Activated CD4-positive, alpha-beta T cell treated with anti-CD3 and anti-CD28 coated beads, Interleukin-2, amount 50 U/mL, for 16 hours (primary cell): ENCODE data around the gene LTBP3.
A peak's percentile ranks its signal among the peaks of the same experiment; 100 is the strongest.
"Not testable (repeated sequence)": the region's sequence is repeated elsewhere in the genome, so short reads cannot be mapped to it uniquely, and the experiment has no call there.

Source experiments
- DNase-seq: peaks from one replicate; pipeline ENCODE4 v3.0.0-alpha.2; 2020

LTBP3 gene

DNA sequence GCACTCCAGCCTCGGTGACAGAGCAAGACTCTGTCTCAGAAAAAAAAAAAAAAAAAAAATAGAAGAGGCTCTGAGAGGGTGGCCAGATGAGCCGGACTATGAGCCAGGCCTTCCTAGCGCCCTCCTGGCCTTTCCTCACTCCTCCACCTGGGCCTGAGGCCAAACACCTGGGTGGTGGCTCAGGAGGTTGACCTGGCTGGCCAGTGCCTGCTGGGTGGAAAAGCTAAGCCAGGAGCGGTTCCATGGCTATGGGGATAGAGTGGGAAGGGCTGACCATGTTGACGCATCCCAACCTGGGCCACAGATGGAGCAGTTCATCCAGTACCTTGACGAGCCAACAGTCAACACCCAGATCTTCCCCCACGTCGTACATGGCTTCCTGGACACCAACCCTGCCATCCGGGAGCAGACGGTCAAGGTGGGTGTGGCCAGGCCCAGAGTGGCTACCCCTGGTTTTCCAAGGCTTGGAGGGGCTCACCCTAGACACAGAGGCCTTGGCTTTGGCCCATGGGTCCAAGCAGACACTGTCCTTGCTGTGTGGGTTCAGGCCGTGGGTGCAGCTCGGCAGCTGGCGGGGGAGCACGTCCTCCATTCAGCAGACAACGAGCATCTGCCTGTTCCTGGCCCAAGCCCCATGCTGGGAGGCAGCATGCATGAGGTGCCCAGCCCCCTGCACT lies 25.6 kb downstream of the LTBP3 start:
- no peak for DNase-seq

DNA sequence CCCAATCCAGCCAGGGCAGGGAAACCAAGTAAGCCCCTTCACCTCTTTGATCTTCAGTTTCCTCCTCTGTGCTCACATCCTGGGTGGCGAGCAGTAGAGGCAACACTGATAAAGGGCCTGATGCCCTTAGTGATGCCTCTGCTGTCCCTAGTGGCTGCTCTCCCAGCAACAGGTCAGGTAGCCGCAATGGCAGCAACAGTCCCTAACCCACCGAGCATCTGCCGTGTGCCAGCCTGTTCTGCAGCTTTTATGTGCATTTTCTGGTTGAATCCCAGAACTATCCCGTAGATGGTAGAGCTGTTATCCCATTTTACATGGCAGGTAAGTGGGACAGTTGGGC lies 28.0 kb downstream of the LTBP3 start:
- peak; percentile 33 for DNase-seq

DNA sequence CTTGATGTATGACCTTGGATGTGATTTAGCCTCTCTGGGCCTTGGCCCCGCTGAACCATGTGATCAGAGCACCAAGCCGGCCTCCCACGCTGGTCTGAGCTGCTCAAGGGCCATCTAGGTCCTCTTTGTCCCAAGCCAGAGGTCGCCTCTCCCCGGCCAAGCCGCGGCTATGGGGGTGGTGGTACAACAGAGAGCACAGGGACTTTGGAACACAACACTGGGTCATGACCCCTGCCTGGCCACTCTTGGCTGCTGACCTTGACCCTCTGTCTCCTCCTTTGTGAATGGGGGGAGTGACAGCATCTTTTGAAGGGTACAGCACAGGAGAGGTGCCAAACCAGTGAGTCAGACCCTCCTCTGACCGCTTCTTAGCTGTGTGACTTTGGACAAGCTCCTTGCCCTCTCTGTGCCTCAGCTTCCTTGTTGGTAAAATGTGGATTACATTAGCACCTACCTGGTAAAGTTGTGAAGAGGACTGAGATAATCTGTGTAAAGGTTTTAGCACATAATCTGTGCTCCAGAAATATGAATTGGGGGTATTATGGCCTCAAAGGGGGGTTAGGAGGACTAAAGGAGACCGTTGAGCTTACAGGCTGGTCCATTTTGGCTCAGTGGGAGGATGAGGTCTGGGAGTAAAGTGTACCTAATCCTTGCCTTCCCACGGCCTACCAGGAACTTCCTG lies 28.5 kb downstream of the LTBP3 start:
- DNase-seq, result no peak

DNA sequence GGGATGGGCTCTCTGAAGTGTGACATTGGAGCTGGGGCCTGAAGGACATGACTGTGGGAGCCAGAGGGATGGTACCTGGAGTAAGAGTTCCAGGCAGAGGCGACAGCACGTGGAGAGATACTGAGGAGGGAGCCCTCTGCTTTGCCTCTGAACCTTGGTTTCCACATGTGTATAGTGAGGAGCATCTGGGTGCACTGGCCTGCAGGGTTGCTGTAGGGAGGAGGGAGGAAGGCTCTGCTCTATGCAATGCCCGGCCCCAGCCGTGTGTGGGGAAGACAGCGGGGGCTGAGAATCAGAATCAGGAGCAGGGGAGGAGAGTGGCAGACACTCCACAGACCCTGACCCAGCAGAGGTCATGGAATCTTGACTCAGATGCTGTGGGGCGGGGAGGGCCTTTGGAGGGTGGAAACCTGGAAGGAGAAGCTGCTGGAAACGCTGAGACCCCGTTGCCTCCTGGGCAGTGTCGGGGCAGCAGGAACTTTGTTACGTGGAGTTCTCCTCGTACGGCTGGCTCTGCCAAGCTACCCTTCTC lies 29.3 kb downstream of the LTBP3 start:
- no peak for DNase-seq

DNA sequence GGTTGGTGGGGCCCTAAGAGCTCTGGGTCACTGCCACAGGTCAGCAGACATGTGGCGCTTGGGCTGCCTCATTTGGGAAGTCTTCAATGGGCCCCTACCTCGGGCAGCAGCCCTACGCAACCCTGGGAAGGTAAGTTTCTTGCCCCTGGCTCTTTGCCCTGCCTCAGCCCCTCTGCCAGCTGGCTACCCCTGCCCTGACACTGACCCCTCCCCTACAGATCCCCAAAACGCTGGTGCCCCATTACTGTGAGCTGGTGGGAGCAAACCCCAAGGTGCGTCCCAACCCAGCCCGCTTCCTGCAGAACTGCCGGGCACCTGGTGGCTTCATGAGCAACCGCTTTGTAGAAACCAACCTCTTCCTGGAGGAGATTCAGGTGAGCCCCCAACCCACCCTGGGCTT lies 31.4 kb downstream of the LTBP3 start:
- DNase-seq, result no peak

DNA sequence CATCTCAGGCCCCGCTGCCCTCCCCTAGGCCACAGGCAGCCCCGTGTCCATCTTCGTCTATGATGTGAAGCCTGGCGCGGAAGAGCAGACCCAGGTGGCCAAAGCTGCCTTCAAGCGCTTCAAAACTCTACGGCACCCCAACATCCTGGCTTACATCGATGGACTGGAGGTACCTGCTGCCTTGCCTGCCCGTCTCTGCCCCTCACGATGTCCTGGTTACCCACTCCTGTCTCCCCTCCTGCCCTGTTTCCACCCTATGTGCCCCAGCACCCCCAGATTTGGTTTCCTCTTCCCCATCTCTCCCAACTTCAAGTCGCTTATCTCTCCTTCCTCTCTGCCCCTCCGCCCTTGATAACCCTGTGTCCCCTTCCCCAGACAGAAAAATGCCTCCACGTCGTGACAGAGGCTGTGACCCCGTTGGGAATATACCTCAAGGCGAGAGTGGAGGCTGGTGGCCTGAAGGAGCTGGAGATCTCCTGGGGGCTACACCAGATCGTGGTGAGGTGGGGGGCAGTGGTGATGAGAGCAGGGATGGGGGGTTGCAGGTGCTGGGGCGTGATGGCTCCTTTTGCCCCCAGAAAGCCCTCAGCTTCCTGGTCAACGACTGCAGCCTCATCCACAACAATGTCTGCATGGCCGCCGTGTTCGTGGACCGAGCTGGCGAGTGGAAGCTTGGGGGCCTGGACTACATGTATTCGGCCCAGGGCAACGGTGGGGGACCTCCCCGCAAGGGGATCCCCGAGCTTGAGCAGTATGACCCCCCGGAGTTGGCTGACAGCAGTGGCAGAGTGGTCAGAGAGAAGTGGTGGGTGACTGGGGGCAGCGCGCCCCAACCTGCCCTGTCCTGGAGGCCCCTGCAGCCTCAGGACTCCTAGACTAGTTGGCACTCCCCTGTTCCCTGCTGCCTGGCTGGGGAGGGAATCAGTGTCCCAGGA lies 32.3 kb downstream of the LTBP3 start:
- no peak for DNase-seq

DNA sequence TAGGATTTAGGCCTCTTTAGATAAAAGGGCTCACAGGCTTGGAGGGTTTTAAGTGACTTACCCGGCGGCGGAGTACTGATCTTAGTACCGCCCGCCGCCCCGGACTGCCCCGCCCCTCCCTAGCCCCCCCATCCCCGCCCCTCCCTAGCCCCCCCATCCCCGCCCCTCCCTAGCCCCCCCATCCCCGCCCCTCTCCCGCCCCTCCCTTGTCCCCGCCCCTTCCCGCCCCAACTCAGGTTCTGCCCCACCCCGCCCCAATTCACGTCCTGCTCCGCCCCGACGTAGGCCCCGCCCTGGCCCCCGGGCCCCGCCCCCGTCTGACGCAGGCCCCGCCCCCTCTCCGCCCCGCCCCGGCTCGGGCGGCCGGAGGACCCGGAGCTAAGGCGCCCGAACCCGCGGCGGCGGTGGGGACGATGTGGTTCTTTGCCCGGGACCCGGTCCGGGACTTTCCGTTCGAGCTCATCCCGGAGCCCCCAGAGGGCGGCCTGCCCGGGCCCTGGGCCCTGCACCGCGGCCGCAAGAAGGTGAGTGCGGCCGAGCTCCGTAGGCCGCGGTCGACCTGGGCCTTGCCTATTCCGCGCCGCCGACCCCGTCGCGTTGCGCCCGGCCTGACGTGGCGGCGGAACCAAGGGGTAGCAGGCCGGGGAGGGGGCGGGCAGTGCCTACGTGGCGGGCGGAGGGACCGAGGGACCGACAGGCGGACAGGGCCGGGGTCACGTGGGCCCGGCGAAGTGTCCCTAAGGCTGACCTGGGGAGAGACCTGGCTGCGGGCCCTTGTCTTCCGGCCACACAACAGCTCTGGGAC lies 33.2 kb downstream of the LTBP3 start, which contains the start of gene SCYL1:
SCYL1 (plus strand) TSS at position 343 of the 805 bp plus-strand sequence; CDS start at position 414, 71 bp downstream.
- DNase-seq, result peak; percentile 81

DNA sequence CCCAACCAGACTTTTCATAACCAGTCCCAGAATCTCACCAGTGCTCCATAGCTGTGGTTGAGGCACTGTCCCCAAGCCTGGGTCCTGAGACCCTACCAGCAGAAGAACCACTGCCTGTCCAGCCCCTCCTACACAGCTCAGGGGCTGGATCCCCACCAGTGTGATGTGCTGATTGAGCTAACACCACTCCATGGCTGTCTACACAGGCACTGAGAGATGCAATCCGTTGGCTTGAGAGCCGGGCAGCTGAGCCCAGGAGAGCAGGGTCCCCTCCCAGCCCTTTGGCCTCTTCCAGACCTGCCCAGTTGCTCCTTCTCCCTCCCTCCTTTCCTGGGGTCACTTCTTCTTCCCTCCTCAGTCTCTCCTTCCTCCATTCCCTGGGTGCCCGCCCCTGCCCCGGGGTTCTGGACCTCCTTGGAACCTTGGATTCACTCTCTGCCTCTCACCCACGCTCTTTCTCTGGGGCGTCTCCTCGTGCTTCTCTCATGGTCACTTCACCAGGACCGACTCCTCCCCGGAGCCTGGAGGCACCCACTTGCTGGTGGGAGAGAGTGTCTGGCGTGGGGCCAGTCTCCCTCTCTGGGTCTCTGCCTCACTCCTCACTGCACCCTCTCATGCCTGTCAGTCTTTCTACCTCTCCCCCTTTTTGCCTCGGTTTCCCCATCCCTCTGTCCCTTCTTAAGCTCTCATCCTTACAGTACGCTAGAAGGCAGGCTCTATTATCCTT lies 34.0 kb downstream of the LTBP3 start:
- DNase-seq, result no peak

DNA sequence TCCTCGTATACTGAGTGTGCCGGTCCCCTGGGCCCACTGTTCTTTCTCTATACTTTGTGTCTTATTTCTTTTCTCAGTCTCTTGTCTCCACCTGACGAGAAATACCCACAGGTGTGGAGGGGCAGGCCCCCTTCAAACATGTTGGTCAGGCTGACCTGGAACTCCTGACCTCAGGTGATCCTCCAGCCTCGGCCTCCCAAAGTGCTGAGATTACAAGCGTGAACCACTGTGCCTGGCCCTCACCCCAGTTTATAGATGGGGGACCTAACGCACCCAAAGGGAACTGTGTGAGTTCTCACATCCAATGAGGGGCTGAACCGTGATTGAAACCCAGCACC lies 34.6 kb downstream of the LTBP3 start:
- not testable (repeated sequence) for DNase-seq

DNA sequence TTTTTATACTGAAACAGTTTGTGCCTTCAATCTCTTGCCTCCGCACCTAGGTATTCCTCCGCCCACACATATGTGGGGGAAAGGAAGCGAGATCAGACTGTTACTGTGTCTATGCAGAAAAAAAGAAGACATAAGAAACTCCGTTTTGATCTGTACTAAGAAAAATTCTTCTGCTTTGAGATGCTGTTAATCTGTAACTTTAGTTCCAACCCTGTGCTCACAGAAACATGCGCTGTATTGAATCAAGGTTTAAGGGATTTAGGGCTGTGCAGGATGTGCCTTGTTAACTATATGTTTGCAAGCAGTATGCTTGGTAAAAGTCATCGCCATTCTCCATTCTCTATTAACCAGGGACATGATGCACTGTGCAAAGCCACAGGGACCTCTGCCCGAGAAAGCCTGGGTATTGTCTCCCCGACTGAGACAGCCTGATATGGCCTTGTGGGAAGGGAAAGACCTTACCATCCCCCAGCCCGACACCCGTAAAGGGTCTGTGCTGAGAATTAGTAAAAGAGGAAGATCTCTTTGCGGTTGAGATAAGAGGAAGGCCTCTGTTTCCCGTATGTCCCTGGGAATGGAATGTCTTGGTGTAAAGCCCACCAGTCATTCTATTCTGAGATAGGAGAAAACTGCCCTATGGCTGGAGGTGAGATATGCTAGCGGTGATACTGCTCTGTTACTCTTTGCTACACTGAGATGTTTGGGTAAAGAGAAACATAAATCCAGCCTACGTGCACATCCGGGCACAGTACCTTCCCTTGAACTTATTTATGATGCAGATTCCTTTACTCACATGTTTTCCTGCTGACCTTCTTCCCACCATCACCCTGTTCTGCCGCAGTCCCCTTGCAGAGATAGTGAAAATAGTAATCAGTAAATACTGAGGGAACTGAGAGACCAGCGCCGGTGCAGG lies 35.2 kb downstream of the LTBP3 start:
- DNase-seq, result peak; percentile 20

DNA sequence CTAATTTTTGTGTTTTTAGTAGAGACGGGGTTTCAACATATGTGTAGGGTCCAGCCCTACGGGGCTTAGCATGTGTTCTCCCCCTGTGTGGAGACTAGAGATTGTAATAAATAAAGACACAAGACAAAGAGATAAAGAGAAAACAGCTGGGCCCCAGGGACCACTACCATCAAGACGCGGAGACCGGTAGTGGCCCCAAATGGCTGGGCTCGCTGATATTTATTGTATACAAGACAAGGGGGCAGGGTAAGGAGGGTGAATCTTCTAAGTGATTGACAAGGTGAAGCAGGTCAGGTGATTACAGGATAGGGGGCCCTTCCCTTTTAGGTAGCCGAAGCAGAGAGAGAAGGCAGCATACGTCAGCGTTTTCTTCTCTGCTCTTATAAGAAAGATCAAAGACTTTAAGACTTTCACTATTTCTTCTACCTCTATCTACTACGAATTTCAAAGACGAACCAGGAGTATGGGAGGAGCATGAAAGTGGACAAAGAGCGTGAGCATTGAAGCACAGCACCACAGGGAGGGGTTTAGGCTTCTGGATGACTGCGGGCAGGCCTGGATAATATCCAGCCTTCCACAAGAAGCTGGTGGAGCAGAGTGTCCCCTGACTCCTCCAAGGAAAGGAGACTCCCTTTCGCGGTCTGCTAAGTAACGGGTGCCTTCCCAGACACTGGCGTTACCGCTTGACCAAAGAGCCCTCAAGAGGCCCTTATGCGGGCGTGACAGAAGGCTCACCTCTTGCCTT lies 36.2 kb downstream of the LTBP3 start:
- not testable (repeated sequence) for DNase-seq

DNA sequence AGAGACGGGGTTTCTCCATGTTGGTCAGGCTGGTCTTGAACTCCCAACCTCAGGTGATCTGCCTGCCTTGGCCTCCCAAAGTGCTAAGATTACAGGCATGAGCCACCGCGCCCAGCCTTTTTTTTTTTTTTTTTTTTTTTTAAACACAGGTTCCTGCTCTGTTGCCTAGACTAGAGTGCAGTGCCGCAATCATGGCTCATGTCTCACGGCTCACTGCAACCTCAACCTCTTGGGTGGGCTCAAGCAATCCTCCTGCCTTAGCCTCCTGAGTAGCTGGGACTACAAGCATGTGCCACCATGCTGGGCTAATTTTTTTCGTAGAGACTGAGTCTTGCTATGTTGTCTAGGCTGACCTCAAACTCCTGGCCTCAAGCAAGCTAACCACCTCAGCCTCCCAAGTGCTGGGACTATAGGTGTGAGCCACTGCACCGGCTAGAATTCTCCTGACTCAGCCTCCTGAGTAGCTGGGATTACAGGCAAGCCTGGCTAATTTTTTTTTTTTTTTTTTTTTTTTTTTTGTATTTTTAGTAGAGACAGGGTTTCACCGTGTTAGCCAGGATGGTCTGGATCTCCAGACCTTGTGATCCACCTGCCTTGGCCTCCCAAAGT lies 39.1 kb downstream of the LTBP3 start:
- DNase-seq, result not testable (repeated sequence)

DNA sequence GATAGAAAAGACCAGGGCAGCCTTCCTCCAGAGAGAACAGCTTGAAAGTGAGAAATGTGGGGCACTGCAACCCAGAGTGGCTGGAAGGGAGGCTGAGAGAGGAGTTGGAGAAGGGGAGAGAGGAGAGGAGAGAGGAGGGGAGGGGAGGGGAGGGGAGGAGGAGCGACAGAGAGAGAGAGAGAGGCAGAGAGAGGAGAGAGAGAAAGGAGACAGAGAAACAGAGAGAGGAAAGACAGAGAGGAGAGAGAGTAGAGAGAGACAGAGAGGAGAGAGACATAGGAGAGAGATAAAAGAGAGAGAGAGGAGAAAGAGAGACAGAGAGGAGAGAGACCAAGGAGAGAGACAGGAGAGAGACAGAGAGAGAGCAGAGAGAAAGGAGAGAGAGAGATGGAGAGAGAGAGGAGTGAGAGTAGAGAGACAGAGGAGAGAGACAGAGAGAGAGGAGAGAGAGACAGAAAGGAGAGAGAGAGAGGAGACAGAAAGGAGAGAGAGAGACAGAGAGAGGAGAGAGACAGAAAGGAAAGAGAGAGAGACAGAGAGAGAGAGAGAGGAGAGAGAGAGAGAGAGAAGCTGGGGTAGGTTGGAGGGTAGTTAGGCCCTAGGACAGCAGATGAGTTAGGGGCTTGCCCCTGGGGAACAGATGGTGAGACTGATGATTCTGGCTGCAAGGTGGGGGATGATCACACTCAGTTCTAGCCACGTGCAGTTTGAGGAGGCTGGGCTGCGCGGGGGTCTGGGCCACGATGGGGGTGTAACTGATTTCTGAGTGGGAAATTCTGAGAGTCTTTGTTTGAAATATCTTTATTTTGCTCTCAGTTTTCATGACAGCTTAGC lies 41.8 kb downstream of the LTBP3 start:
- no peak for DNase-seq

DNA sequence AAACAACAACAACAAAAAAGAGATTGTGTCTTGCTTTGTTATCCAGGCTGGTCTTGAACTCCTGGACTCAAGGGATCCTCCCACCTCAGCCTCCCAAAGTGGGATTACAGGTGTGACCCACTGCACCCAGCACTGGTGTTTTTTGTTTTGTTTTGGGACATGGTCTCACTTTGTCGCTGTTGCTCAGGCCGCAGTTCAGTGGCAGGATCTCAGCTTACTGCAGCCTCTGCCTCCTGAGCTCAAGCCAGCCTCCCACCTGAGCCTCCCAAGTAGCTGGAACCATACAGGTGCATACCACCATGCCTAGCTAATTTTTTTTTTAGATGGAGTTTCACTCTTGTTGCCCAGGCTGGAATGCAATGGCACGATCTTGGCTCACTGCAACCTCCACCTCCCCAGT lies 45.8 kb downstream of the LTBP3 start:
- DNase-seq, result not testable (repeated sequence)

DNA sequence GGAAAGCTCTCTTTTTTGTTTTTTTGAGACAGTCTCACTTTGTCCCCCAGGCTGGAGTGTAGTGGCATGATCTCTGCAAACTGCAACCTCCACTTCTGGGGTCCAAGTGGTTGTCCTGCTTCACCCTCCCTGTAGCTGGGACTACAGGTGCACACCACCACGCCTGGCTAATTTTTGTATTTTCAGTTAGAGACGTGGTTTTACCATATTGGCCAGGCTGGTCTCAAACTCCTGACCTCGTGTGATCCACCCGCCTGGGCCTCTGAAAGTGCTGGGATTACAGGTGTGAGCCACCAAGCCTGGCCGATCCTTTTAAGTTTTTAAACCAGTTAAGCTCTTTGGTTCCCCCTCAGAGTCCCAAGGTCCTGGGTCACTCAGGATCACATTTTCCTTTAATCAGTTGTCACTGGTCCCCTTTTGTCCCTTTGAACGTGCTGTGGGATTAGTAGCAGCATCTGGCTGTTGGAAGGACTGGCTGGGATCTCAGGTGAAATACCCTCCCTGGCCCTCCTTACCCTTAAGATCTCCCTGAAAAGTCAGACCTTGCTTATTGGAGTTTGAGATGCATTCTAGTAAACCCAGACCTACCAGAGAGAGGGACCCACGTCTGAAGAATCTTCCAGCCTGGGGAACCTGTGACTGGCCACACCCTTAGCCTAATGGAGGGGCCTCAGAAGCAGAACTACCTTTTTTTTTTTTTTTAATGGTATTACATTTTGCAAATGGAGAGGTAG lies 51.2 kb downstream of the LTBP3 start:
- DNase-seq, result peak; percentile 50

DNA sequence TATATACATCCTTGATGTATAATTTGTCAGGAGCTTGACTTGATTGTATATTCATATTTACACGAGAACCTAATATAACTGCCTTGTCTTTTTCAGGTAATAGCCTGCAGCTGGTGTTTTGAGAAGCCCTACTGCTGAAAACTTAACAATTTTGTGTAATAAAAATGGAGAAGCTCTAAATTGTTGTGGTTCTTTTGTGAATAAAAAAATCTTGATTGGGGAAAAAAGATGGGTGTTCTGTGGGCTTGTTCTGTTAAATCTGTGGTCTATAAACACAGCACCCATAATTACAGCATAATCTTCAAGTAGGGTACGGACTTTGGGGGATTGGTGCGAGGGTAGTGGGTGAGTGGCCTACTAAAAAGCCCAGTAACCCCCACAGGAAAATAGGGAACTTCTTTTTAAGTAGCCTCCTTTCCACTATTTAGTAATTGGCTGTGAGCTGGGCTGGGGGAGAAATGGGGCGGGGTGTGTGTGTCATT lies 51.8 kb downstream of the LTBP3 start:
- no peak for DNase-seq

DNA sequence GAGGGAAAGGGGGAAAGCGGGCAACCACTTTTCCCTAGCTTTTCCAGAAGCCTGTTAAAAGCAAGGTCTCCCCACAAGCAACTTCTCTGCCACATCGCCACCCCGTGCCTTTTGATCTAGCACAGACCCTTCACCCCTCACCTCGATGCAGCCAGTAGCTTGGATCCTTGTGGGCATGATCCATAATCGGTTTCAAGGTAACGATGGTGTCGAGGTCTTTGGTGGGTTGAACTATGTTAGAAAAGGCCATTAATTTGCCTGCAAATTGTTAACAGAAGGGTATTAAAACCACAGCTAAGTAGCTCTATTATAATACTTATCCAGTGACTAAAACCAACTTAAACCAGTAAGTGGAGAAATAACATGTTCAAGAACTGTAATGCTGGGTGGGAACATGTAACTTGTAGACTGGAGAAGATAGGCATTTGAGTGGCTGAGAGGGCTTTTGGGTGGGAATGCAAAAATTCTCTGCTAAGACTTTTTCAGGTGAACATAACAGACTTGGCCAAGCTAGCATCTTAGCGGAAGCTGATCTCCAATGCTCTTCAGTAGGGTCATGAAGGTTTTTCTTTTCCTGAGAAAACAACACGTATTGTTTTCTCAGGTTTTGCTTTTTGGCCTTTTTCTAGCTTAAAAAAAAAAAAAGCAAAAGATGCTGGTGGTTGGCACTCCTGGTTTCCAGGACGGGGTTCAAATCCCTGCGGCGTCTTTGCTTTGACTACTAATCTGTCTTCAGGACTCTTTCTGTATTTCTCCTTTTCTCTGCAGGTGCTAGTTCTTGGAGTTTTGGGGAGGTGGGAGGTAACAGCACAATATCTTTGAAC lies 52.5 kb downstream of the LTBP3 start:
- DNase-seq, result no peak
